GM12872 (cell line): ENCODE measurements around the gene TLR1.
A peak's percentile ranks its signal among the peaks of the same experiment; 100 is the strongest.

Source experiments
- TF ChIP-seq, protein P1 (sequence below): IDR thresholded peaks from 3 replicates; pipeline ENCODE4 v1.5.1; 2011; ENCODE audit warnings: low read depth, mild to moderate bottlenecking, low read length, moderate library complexity; ENCODE audit not compliant: insufficient read depth

TLR1 gene

GRCh38 chr4:38768968-38769394 lies 35.6 kb downstream of the TLR1 start:
- TF ChIP-seq, protein P1, sequence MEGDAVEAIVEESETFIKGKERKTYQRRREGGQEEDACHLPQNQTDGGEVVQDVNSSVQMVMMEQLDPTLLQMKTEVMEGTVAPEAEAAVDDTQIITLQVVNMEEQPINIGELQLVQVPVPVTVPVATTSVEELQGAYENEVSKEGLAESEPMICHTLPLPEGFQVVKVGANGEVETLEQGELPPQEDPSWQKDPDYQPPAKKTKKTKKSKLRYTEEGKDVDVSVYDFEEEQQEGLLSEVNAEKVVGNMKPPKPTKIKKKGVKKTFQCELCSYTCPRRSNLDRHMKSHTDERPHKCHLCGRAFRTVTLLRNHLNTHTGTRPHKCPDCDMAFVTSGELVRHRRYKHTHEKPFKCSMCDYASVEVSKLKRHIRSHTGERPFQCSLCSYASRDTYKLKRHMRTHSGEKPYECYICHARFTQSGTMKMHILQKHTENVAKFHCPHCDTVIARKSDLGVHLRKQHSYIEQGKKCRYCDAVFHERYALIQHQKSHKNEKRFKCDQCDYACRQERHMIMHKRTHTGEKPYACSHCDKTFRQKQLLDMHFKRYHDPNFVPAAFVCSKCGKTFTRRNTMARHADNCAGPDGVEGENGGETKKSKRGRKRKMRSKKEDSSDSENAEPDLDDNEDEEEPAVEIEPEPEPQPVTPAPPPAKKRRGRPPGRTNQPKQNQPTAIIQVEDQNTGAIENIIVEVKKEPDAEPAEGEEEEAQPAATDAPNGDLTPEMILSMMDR = no peak

DNA sequence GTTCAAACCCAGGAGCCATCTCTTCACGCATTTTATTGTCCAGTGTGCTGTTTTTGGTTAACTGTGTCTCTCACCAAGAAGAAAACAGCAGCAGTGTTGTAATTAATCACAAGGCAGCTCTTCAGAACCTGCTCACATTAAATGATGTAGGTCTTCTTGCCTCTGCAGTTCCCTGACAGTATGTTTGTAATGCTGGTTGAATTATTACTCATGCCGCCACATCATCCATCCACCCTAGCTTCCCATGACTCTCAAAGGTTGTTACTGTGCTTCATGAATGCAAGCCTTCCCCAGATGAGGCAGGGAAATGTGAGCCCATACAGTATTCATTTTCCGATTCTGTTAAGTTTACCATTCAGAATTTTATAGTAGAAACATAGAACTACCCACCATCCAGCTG lies 39.2 kb downstream of the TLR1 start:
- TF ChIP-seq, protein P1 = no peak

GRCh38 chr4:38764277-38764676 lies 40.3 kb downstream of the TLR1 start:
- TF ChIP-seq, protein P1 = no peak

DNA sequence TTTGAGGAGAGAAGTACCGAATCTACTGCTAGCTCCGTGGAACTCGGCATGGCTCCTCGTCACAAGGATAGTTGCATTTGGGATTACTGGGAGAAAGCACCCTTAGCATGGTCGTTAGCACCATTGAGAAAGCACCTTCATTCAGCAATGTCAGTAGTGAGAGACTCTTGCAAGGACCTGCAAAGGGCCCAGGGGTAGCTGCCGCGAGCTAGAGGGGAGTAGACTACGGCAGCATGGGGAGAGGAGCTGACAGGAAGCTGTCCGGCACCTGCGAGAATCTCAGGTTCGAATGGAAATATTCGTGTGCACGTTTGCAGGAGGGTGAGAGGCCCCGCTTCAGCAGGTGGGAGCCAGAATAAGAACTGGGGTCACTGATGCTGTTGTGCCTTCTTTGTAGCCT lies 42.0 kb downstream of the TLR1 start:
- TF ChIP-seq, protein P1 = no peak

DNA sequence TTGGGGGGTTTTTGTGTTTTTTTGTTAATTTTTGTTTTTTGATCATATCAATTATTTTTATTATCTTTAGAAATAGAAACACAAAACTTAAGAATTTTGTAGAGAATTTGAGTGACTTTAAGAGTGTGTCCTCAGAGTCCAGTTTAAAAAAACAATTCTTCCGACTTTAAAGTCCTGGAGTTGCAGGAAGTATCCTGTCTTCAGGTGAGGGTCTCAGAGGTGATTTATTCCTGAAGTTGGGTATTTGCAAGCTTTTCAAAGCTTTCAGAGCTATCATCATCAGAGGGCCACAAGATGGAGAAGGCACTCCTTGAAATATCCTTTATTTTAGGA lies 44.8 kb downstream of the TLR1 start:
- TF ChIP-seq, protein P1 = no peak

DNA sequence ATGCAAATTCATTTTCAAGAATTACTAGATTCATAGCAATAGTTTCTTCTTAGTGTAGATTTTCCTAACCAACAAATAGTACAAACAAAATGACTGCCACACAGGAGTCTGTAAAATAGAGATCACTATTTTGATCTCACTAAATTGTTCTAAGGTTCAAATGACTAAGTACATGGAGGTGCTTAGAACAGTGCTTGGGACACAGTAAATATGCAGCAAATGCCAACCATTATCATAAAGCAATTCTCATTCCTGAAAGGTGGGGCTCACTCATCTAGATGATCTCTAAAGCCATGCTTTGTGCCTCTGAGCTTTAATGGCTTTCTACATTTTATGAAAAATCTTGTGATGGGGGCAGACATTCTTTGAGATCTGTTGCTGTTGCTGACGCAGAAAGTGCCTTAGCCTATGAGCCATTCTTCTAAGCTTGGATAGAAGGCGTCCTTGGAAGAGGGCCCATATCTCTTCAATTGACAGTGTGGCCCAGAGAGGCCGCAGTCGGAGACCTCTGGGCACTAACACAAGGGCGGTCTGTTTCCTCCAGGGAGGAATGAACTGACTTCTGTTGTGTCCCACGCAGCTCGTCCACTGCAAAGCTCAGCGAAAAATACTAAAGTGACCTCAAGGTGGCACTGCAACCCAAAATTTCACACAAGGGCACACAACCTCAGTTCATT lies 45.3 kb downstream of the TLR1 start:
- TF ChIP-seq, protein P1 = peak; percentile 58

DNA sequence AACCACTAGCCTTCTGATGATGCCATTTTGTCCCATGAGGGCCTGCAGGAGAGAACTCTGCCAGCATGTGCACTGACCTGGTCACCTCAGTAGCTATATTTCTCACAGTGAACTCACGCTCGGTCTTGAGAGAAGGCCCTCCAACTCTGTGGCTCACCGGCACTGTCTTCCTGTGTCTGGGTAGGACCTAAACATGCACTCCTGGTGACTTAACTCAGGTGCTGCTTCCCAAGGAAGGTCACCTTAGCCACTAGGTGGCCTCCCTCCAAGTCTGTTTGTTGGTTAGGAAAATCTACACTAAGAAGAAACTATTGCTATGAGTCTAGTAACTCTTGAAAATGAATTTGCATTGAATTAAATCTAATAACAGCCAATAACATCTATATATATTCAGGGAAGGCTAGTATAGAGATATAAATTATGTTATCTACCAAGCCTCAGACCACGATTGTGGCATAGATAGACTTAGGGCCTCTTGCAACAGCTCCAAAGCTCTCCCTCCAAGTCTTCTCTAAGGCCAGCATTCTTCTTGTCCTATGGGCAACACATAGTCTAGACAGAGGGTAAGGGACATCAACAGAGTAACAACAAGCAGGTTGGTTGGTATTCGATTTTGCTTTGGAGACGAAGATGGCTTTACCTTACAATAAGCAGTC lies 46.5 kb downstream of the TLR1 start:
- TF ChIP-seq, protein P1 = peak; percentile 57
